ENCODE data around the gene KCNS1.

KCNS1 gene

DNA sequence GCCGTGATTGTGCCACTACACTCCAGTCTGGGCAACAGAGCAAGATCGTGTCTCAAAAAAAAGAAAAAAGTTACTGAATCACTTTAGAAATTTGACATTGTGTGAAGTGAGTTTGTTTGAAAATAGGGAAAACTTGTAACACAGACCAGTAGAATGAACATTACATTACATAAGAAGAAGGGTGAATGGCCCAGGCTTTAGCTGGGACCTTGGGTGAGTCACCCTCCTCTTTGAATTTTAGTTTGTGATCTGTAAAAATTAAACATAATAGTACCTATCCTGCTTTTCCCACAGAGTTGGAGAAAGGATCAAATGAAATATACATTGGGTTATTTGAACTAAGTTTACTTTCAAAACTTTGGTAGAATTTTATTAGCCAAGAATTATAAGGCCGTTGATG is 56.3 kb downstream of the KCNS1 start:
- no peak for DNase-seq

DNA sequence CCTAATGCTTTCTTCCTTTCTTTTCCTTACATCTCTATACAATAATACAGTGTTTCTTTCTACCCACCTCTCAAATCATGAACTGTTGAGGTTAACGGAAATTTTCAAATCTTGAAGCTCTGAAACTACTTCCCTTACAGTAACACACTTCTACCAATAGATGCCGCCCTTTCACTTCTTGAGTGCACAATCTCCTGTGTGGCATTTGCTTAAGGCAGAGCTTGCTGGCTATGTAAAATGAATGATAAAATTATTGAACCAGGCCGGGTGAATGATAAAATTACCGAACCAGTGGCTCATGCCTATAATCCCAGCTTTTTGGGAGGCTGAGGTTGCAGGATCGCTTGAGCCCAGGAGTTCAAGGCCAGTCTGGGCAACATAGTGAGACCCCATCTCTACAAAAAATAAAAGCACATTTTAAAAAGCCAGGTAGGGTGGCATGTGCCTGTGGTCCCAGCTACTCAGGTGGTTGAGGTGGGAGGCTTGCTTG is 56.8 kb downstream of the KCNS1 start:
- peak; percentile 64 for DNase-seq

DNA sequence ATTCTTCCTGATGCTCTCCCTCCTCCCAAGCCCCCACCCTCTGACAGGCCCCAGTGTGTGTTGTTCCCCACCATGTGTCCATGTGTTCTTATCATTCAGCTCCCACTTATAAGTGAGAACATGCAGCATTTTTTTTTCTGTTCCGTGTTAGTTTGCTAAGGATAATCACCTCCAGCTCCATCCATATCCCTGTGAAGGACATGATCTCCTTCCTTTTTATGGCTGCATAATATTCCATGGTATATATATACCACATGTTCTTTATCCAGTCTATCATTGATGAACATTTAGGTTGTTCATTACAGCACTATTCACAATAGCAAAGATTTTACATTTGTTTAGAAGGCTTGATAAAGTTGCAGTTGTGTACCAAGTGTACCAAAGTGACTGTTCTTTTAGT is 57.9 kb downstream of the KCNS1 start:
- DNase-seq, result no peak
